Measurements from ENCODE around the gene LUC7L2. TPM values are rescaled to one million over a fixed set of nuclear protein-coding genes. Genes with fewer than 3 reads are reported as not detected.

Gene LUC7L2
- total RNA-seq, 1 experiment from 2014 or later = 94.4 TPM

DNA sequence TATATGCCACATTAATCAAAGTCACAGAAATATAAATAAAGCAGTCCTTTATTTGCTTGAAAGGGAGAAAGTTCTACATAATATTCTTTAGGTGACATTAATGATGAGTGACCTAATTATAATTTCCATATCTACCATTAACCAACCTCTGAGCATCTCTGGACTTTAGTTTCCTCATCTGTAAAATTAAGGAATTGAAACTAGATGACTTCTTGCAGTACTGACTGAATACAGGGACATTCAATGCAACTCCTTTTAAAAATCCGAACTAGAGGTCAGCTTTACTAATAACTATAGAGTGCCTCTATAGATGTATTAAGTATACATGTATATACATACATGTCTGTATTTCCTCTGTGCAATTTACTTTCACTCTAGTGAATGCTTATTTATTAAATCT lies 14.7 kb upstream of the LUC7L2 start (continued):
- TF ChIP-seq, protein P1, sequence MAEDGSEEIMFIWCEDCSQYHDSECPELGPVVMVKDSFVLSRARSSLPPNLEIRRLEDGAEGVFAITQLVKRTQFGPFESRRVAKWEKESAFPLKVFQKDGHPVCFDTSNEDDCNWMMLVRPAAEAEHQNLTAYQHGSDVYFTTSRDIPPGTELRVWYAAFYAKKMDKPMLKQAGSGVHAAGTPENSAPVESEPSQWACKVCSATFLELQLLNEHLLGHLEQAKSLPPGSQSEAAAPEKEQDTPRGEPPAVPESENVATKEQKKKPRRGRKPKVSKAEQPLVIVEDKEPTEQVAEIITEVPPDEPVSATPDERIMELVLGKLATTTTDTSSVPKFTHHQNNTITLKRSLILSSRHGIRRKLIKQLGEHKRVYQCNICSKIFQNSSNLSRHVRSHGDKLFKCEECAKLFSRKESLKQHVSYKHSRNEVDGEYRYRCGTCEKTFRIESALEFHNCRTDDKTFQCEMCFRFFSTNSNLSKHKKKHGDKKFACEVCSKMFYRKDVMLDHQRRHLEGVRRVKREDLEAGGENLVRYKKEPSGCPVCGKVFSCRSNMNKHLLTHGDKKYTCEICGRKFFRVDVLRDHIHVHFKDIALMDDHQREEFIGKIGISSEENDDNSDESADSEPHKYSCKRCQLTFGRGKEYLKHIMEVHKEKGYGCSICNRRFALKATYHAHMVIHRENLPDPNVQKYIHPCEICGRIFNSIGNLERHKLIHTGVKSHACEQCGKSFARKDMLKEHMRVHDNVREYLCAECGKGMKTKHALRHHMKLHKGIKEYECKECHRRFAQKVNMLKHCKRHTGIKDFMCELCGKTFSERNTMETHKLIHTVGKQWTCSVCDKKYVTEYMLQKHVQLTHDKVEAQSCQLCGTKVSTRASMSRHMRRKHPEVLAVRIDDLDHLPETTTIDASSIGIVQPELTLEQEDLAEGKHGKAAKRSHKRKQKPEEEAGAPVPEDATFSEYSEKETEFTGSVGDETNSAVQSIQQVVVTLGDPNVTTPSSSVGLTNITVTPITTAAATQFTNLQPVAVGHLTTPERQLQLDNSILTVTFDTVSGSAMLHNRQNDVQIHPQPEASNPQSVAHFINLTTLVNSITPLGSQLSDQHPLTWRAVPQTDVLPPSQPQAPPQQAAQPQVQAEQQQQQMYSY (CRISPR knock-in tag; IDR thresholded peaks at IDR 0.05) = no peak
- TF ChIP-seq TEAD1 (CRISPR knock-in tag; IDR thresholded peaks at IDR 0.05) (no peak), TEAD4 (CRISPR knock-in tag; IDR thresholded peaks at IDR 0.05) (no peak)
- TF ChIP-seq, protein P2, sequence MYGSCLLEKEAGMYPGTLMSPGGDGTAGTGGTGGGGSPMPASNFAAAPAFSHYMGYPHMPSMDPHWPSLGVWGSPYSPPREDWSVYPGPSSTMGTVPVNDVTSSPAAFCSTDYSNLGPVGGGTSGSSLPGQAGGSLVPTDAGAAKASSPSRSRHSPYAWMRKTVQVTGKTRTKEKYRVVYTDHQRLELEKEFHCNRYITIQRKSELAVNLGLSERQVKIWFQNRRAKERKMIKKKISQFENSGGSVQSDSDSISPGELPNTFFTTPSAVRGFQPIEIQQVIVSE (CRISPR knock-in tag; IDR thresholded peaks at IDR 0.05; ENCODE audit: borderline replicate concordance) = no peak
- TF ChIP-seq, protein P3, sequence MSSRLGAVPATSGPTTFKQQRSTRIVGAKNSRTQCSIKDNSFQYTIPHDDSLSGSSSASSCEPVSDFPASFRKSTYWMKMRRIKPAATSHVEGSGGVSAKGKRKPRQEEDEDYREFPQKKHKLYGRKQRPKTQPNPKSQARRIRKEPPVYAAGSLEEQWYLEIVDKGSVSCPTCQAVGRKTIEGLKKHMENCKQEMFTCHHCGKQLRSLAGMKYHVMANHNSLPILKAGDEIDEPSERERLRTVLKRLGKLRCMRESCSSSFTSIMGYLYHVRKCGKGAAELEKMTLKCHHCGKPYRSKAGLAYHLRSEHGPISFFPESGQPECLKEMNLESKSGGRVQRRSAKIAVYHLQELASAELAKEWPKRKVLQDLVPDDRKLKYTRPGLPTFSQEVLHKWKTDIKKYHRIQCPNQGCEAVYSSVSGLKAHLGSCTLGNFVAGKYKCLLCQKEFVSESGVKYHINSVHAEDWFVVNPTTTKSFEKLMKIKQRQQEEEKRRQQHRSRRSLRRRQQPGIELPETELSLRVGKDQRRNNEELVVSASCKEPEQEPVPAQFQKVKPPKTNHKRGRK (CRISPR knock-in tag; IDR thresholded peaks at IDR 0.05; ENCODE audit: borderline replicate concordance) = no peak
- TF ChIP-seq, protein P4, sequence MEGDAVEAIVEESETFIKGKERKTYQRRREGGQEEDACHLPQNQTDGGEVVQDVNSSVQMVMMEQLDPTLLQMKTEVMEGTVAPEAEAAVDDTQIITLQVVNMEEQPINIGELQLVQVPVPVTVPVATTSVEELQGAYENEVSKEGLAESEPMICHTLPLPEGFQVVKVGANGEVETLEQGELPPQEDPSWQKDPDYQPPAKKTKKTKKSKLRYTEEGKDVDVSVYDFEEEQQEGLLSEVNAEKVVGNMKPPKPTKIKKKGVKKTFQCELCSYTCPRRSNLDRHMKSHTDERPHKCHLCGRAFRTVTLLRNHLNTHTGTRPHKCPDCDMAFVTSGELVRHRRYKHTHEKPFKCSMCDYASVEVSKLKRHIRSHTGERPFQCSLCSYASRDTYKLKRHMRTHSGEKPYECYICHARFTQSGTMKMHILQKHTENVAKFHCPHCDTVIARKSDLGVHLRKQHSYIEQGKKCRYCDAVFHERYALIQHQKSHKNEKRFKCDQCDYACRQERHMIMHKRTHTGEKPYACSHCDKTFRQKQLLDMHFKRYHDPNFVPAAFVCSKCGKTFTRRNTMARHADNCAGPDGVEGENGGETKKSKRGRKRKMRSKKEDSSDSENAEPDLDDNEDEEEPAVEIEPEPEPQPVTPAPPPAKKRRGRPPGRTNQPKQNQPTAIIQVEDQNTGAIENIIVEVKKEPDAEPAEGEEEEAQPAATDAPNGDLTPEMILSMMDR (IDR thresholded peaks at IDR 0.05) = no peak

DNA sequence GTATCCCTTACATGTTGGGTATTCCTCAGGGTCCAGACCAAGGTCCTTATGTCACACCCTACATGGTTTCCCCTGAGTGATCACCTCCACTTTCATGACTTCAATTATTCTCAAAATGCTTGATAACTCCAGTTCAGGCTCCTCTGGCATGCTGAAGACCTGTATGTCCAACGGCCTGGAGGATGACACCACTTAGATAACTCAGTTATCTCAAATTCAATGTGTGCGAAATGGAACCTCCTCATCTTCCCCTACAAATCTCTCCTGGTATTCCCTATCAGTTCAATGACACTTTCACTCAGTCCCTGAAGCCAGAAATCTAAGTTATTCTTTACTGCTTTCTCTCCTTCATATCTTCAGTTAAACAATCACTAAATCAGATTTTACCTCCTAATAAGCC lies 8.7 kb upstream of the LUC7L2 start:
- POLR2A ChIA-PET = no interaction called here
- no peaks in the 10 kb centered on the region for H3K4me1 Mint-ChIP-seq
- TF ChIP-seq, protein P5, sequence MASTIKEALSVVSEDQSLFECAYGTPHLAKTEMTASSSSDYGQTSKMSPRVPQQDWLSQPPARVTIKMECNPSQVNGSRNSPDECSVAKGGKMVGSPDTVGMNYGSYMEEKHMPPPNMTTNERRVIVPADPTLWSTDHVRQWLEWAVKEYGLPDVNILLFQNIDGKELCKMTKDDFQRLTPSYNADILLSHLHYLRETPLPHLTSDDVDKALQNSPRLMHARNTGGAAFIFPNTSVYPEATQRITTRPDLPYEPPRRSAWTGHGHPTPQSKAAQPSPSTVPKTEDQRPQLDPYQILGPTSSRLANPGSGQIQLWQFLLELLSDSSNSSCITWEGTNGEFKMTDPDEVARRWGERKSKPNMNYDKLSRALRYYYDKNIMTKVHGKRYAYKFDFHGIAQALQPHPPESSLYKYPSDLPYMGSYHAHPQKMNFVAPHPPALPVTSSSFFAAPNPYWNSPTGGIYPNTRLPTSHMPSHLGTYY (CRISPR knock-in tag; IDR thresholded peaks at IDR 0.05) = no peak
- TF ChIP-seq, protein P6, sequence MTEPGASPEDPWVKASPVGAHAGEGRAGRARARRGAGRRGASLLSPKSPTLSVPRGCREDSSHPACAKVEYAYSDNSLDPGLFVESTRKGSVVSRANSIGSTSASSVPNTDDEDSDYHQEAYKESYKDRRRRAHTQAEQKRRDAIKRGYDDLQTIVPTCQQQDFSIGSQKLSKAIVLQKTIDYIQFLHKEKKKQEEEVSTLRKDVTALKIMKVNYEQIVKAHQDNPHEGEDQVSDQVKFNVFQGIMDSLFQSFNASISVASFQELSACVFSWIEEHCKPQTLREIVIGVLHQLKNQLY (CRISPR knock-in tag; IDR thresholded peaks at IDR 0.05) = no peak
- TF ChIP-seq, protein P7, sequence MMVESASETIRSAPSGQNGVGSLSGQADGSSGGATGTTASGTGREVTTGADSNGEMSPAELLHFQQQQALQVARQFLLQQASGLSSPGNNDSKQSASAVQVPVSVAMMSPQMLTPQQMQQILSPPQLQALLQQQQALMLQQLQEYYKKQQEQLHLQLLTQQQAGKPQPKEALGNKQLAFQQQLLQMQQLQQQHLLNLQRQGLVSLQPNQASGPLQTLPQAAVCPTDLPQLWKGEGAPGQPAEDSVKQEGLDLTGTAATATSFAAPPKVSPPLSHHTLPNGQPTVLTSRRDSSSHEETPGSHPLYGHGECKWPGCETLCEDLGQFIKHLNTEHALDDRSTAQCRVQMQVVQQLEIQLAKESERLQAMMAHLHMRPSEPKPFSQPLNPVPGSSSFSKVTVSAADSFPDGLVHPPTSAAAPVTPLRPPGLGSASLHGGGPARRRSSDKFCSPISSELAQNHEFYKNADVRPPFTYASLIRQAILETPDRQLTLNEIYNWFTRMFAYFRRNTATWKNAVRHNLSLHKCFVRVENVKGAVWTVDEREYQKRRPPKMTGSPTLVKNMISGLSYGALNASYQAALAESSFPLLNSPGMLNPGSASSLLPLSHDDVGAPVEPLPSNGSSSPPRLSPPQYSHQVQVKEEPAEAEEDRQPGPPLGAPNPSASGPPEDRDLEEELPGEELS (CRISPR knock-in tag; IDR thresholded peaks at IDR 0.05) = no peak
- TF ChIP-seq MXD4 (CRISPR knock-in tag; IDR thresholded peaks at IDR 0.05; ENCODE audit: borderline replicate concordance) = no peak
- TF ChIP-seq, protein P8, sequence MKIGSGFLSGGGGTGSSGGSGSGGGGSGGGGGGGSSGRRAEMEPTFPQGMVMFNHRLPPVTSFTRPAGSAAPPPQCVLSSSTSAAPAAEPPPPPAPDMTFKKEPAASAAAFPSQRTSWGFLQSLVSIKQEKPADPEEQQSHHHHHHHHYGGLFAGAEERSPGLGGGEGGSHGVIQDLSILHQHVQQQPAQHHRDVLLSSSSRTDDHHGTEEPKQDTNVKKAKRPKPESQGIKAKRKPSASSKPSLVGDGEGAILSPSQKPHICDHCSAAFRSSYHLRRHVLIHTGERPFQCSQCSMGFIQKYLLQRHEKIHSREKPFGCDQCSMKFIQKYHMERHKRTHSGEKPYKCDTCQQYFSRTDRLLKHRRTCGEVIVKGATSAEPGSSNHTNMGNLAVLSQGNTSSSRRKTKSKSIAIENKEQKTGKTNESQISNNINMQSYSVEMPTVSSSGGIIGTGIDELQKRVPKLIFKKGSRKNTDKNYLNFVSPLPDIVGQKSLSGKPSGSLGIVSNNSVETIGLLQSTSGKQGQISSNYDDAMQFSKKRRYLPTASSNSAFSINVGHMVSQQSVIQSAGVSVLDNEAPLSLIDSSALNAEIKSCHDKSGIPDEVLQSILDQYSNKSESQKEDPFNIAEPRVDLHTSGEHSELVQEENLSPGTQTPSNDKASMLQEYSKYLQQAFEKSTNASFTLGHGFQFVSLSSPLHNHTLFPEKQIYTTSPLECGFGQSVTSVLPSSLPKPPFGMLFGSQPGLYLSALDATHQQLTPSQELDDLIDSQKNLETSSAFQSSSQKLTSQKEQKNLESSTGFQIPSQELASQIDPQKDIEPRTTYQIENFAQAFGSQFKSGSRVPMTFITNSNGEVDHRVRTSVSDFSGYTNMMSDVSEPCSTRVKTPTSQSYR (CRISPR knock-in tag; IDR thresholded peaks at IDR 0.05) = no peak
- TF ChIP-seq, protein P9, sequence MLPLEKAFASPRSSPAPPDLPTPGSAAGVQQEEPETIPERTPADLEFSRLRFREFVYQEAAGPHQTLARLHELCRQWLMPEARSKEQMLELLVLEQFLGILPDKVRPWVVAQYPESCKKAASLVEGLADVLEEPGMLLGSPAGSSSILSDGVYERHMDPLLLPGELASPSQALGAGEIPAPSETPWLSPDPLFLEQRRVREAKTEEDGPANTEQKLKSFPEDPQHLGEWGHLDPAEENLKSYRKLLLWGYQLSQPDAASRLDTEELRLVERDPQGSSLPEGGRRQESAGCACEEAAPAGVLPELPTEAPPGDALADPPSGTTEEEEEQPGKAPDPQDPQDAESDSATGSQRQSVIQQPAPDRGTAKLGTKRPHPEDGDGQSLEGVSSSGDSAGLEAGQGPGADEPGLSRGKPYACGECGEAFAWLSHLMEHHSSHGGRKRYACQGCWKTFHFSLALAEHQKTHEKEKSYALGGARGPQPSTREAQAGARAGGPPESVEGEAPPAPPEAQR (CRISPR knock-in tag; IDR thresholded peaks at IDR 0.05) = no peak
- TF ChIP-seq RELA (CRISPR knock-in tag; IDR thresholded peaks at IDR 0.05; ENCODE audit: borderline replicate concordance) = no peak
- TF ChIP-seq ZNF671 (CRISPR knock-in tag; IDR thresholded peaks at IDR 0.05) = no peak
- TF ChIP-seq, protein P10, sequence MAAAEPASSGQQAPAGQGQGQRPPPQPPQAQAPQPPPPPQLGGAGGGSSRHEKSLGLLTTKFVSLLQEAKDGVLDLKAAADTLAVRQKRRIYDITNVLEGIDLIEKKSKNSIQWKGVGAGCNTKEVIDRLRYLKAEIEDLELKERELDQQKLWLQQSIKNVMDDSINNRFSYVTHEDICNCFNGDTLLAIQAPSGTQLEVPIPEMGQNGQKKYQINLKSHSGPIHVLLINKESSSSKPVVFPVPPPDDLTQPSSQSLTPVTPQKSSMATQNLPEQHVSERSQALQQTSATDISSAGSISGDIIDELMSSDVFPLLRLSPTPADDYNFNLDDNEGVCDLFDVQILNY (CRISPR knock-in tag; IDR thresholded peaks at IDR 0.05) = no peak
- TF ChIP-seq, protein P11, sequence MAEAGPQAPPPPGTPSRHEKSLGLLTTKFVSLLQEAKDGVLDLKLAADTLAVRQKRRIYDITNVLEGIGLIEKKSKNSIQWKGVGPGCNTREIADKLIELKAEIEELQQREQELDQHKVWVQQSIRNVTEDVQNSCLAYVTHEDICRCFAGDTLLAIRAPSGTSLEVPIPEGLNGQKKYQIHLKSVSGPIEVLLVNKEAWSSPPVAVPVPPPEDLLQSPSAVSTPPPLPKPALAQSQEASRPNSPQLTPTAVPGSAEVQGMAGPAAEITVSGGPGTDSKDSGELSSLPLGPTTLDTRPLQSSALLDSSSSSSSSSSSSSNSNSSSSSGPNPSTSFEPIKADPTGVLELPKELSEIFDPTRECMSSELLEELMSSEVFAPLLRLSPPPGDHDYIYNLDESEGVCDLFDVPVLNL (CRISPR knock-in tag; IDR thresholded peaks at IDR 0.05; ENCODE audit: borderline replicate concordance, low read depth) = no peak

More for the DNA sequence above, 8.7 kb upstream of the LUC7L2 start:
- H3K9me3 Mint-ChIP-seq = no peaks in the 10 kb centered on the region
- ATAC-seq = no peak
- no peaks in the 10 kb centered on the region for H3K27me3 Mint-ChIP-seq (ENCODE audit: low read depth)
- H3K27ac Mint-ChIP-seq = no peak overlapping the region
- no peak for DNase-seq (ENCODE audit: low spot score)
- CTCF ChIA-PET = interaction anchor here (1.4 kb wide), 1 partner anchor 11 kb away, joined by 3 read pairs; no protein-coding TSS in a partner anchor
- peaks cover 8% of the 10 kb centered on the region for H3K36me3 Mint-ChIP-seq
- H3K4me3 Mint-ChIP-seq = no peak overlapping the region
